Endometrial microvascular endothelial cells (primary cell): ENCODE data around the gene EFCAB6. TPM values are rescaled to one million over a fixed set of nuclear protein-coding genes. Genes with fewer than 3 reads are reported as not detected.

ENCODE experiments used
- in situ Hi-C: cut with HindIII; loops from 2 replicates; pipeline ENCODE4 v1.10.0; 2017; ENCODE audit warnings: low sequenced_read_pairs, low pct_unique_long_range_greater_than_20kb; ENCODE audit errors: inconsistent ontology term
- total RNA-seq: library from RNA; depleted of rRNA; stranded (reverse); fragments of >200 nt; gene quantifications from one replicate; pipeline ENCODE4 v1.2.3, GENCODE V29; 2015; ENCODE audit errors: inconsistent ontology term

EFCAB6 gene
- total RNA-seq, 1 donor from 2014 or later, result 0.46 TPM

GRCh38 chr22:43633631-43634285, 178.3 kb downstream of the EFCAB6 start:
- in situ Hi-C loops, result no loop called here

GRCh38 chr22:43631846-43632245, 180.3 kb downstream of the EFCAB6 start:
- in situ Hi-C loops, result no loop called here

GRCh38 chr22:43631201-43631600, 180.9 kb downstream of the EFCAB6 start:
- in situ Hi-C loops, result no loop called here

GRCh38 chr22:43630451-43630850, 181.7 kb downstream of the EFCAB6 start:
- in situ Hi-C loops, result no loop called here

GRCh38 chr22:43628250-43628649, 183.9 kb downstream of the EFCAB6 start:
- in situ Hi-C loops, result no loop called here

GRCh38 chr22:43627485-43628213, 184.5 kb downstream of the EFCAB6 start:
- in situ Hi-C loops, result no loop called here

- in situ Hi-C loops, result no loop called here
Measured at GRCh38 chr22:43625242-43625641, 186.9 kb downstream of the EFCAB6 start.

GRCh38 chr22:43624144-43624998, 187.7 kb downstream of the EFCAB6 start:
- in situ Hi-C loops, result no loop called here

- in situ Hi-C loops, result no loop called here
Measured at GRCh38 chr22:43622886-43623285, 189.2 kb downstream of the EFCAB6 start.

GRCh38 chr22:43620197-43620596, 191.9 kb downstream of the EFCAB6 start:
- in situ Hi-C loops, result no loop called here

GRCh38 chr22:43618517-43618916, 193.6 kb downstream of the EFCAB6 start:
- in situ Hi-C loops, result no loop called here

- in situ Hi-C loops, result no loop called here
Measured at GRCh38 chr22:43616645-43617044, 195.5 kb downstream of the EFCAB6 start.

GRCh38 chr22:43600265-43600664, 211.8 kb downstream of the EFCAB6 start:
- in situ Hi-C loops, result no loop called here

- in situ Hi-C loops, result no loop called here
Measured at GRCh38 chr22:43592476-43592875, 219.6 kb downstream of the EFCAB6 start.

GRCh38 chr22:43591380-43591779, 220.7 kb downstream of the EFCAB6 start:
- in situ Hi-C loops, result no loop called here

GRCh38 chr22:43587574-43587973, 224.5 kb downstream of the EFCAB6 start:
- in situ Hi-C loops, result no loop called here

- in situ Hi-C loops, result no loop called here
Measured at GRCh38 chr22:43583501-43583900, 228.6 kb downstream of the EFCAB6 start.

GRCh38 chr22:43582394-43582793, 229.7 kb downstream of the EFCAB6 start:
- in situ Hi-C loops, result no loop called here

GRCh38 chr22:43580271-43580750, 231.8 kb downstream of the EFCAB6 start:
- in situ Hi-C loops, result no loop called here
